BJ (cell line): ENCODE measurements around the gene DMAC2L. TPM values are rescaled to one million over a fixed set of nuclear protein-coding genes. Genes with fewer than 3 reads are reported as not detected.

Experiments used
- CTCF ChIA-PET: fragments of 350-600 bp; formaldehyde crosslinking; extraction: SDS; loops from one replicate; lab custom pipeline; 2021; ENCODE audit warnings: antibody characterized with exemption, inconsistent platforms; lab: Yijun Ruan, JAX
- POLR2A ChIA-PET: fragments of 300-600 bp; sonication (Branson Sonifier 250); formaldehyde crosslinking; extraction: SDS; loops from one replicate; lab custom pipeline; 2021; ENCODE audit warnings: antibody characterized with exemption; lab: Charles Lee
- DNase-seq: peaks from one replicate; pipeline ENCODE4 v3.0.0-alpha.2; 2011; ENCODE audit warnings: low read depth
- H3K27me3 ChIP-seq: 2 replicates; pipeline ENCODE4 v1.6.0; 2011; ENCODE audit warnings: low read length; ENCODE audit not compliant: control insufficient read depth, insufficient read depth
- H3K36me3 ChIP-seq: 2 replicates; pipeline ENCODE4 v1.5.1; 2011; ENCODE audit warnings: low read length; ENCODE audit not compliant: control insufficient read depth, insufficient read depth
- H3K4me3 ChIP-seq: 2 replicates; pipeline ENCODE4 v1.5.1; 2011; ENCODE audit warnings: low read depth, mild to moderate bottlenecking, control low read depth, low read length
- polyA plus RNA-seq: library from polyadenylated mRNA; depleted of rRNA; stranded (reverse); fragments of >200 nt; gene quantifications from 2 replicates; pipeline ENCODE4 v1.2.3, GENCODE V29; 2011
- TF ChIP-seq, protein P1 (sequence below): IDR thresholded peaks from 2 replicates; pipeline ENCODE4 v1.5.1; 2011; ENCODE audit warnings: low read depth, mild to moderate bottlenecking, control low read depth, inconsistent platforms, low read length, moderate library complexity; ENCODE audit not compliant: insufficient read depth

DMAC2L gene
- polyA plus RNA-seq, 1 experiment, result 6.8 TPM

DNA sequence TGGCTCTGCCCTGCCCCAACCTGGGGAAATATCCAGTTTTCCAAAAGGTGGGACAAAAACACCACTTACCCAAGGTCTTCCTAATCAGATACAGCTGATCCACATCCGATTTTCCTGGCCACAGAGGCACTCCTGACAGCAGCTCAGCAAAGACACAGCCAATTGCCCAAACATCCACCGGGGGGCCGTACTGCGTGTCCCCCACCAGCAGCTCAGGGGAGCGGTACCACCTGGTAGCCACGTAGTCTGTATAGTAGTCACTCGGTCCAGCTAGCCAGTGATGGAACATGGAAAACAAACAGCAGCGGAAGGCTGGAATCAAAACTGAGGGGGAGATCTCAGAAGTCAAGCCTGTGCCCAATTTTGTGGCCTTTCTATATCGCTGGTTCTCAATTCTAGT is 28.8 kb downstream of the DMAC2L start:
- no peak overlapping the region for H3K4me3 ChIP-seq
- no peaks in the 10 kb centered on the region for H3K27me3 ChIP-seq
- TF ChIP-seq, protein P1, sequence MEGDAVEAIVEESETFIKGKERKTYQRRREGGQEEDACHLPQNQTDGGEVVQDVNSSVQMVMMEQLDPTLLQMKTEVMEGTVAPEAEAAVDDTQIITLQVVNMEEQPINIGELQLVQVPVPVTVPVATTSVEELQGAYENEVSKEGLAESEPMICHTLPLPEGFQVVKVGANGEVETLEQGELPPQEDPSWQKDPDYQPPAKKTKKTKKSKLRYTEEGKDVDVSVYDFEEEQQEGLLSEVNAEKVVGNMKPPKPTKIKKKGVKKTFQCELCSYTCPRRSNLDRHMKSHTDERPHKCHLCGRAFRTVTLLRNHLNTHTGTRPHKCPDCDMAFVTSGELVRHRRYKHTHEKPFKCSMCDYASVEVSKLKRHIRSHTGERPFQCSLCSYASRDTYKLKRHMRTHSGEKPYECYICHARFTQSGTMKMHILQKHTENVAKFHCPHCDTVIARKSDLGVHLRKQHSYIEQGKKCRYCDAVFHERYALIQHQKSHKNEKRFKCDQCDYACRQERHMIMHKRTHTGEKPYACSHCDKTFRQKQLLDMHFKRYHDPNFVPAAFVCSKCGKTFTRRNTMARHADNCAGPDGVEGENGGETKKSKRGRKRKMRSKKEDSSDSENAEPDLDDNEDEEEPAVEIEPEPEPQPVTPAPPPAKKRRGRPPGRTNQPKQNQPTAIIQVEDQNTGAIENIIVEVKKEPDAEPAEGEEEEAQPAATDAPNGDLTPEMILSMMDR, result no peak
- H3K36me3 ChIP-seq, result no peaks in the 10 kb centered on the region
- DNase-seq, result no peak
- ChIA-PET POLR2A (no interaction called here), CTCF (interaction anchor here (0.6 kb wide), 1 partner anchor 48 kb away, joined by 3 read pairs; no protein-coding TSS in a partner anchor)

DNA sequence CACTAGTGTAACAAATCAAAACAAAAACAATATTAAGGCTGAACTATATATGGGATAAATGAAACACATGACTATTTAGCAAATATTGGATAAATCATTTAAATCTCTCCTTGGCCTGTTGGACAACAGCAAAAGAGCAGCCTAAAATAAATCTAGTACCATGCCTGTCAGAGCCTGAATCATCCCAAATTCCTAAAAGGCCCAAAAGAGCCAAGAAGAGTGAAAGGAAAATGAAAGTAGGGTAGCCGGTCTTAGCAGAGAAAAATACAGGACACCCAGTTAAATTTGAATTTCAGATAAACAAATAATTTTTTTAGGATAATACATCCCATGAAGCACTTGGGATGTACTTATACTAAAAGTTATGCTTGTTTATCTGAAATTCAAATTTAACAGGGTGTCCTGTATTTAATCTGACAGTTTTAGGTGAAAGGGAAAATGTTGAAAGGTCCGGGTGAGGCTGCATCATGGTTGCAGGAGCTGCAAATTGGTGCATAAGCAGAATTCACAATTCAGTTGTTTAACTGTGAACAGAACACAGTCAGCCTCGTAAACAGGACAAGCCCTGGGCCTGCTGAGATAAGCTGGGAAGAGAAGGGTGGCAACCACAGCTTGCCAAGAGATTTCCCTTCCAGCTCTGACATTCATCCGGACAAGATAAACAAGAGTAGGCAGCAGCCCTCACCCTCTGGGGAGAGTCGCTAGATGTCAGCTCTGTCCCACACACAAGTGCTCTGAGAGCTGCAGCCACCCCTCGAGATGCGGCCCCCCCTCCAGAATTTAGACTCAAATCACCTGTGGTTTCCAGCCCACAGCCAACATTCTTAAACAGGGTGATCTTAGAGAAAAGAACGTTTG is 30.3 kb downstream of the DMAC2L start:
- H3K27me3 ChIP-seq, result no peaks in the 10 kb centered on the region
- POLR2A ChIA-PET, result no interaction called here
- CTCF ChIA-PET, result interaction anchor here (0.8 to 3.8 kb wide), 4 partner anchors 17 to 190 kb away, joined by 3 to 29 read pairs (median 7); partner anchors contain the start of gene MAP4K5
- H3K4me3 ChIP-seq, result 0 out of 2 replicates have a peak overlapping the region, but pooled peaks have one; percentile 1
- H3K36me3 ChIP-seq, result no peaks in the 10 kb centered on the region
- peak; percentile 58 for DNase-seq
- TF ChIP-seq, protein P1, result peak; percentile 40; the same call in 1 of the 2 replicates

GRCh38 chr14:50343434-50343833 is 31.3 kb downstream of the DMAC2L start:
- Histone ChIP-seq H3K27me3 (no peaks in the 10 kb centered on the region), H3K36me3 (no peaks in the 10 kb centered on the region), H3K4me3 (no peak overlapping the region)
- POLR2A ChIA-PET, result no interaction called here
- TF ChIP-seq, protein P1, result no peak
- no peak for DNase-seq
- CTCF ChIA-PET, result interaction anchor here (1.1 to 3.8 kb wide), 3 partner anchors 23 to 189 kb away, joined by 6 to 29 read pairs (median 8); partner anchors contain the start of gene MAP4K5

DNA sequence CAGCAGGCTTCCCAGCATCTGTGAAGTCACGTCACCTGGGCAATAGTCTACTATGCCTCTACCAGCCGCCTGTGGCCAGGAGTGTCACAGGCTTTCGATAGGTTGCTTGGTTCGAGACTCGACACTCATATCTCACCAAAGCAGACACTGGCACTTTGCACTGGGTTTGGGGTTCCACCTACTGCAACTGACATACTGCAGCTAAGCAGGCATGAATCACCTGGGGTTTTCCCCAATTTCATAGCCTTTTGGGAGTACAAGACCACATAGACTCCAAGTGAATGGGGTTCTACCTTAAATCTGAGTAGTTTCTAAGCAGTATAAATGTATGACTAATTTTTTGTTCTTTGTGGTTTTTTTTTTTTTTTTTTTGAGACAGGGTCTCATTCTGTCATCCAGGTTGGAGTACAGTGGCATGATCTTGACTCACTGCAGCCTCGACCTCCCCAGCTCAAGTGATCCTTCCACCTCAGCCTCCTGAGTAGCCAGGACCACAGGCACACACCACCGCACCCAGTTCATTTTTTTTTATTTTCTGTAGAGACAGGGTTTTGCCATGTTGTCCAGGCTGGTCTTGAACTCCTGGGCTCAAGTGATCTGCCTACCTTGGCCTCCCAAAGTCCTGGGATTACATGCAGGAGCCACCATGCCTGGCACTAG is 32.1 kb downstream of the DMAC2L start:
- ChIA-PET POLR2A (interaction anchor here (0.6 to 1.2 kb wide), 3 partner anchors 8 to 12 kb away, joined by 7 to 9 read pairs (median 8); no protein-coding TSS in a partner anchor), CTCF (interaction anchor here (0.6 to 3.8 kb wide), 2 partner anchors 24 to 187 kb away, joined by 3 to 29 read pairs; no protein-coding TSS in a partner anchor)

More for the DNA sequence above, 32.1 kb downstream of the DMAC2L start:
- Histone ChIP-seq H3K4me3 (no peak overlapping the region), H3K27me3 (no peaks in the 10 kb centered on the region), H3K36me3 (no peaks in the 10 kb centered on the region)
- TF ChIP-seq, protein P1, result no peak
- no peak for DNase-seq
